Right lung (tissue), 5 donors: Measurements from ENCODE around the gene AKIP1. TPM values are rescaled to one million over a fixed set of nuclear protein-coding genes. Genes with fewer than 3 reads are reported as not detected.
"Not testable (repeated sequence)": the region's sequence is repeated elsewhere in the genome, so short reads cannot be mapped to it uniquely, and the experiment has no call there.

Experiments
- DNase-seq, 2 donors: peaks; one replicate each; pipeline ENCODE4 v3.0.0-alpha.2; 2013
- polyA plus RNA-seq, 5 donors: library from polyadenylated mRNA; unstranded; fragments of 120-200 nt; gene quantifications; one replicate each; pipeline versions ENCODE4 v1.2.1 to v1.2.3, GENCODE V29; 2013; ENCODE audit warnings: inconsistent platforms in 1 of 5, low replicate concordance in 1 of 5; ENCODE audit not compliant: insufficient read length in 5 of 5, insufficient read depth in 1 of 5

Gene AKIP1
- polyA plus RNA-seq, 5 donors: 19.0 to 25.7 (median 23.1) TPM

GRCh38 chr11:8913961-8914660 is 3.1 kb downstream of the AKIP1 start:
- DNase-seq: no peak

- no peak for DNase-seq
These were observed 3.7 kb downstream of the AKIP1 start for GRCh38 chr11:8914661-8915018.

GRCh38 chr11:8917157-8917825 is 6.3 kb downstream of the AKIP1 start:
- DNase-seq: no peak

GRCh38 chr11:8922691-8923090 is 11.7 kb downstream of the AKIP1 start:
- DNase-seq: no peak

GRCh38 chr11:8925711-8926110 is 14.7 kb downstream of the AKIP1 start:
- DNase-seq: no peak

GRCh38 chr11:8926236-8926635 is 15.2 kb downstream of the AKIP1 start:
- no peak for DNase-seq

GRCh38 chr11:8927233-8927632 is 16.2 kb downstream of the AKIP1 start:
- DNase-seq: no peak

- no peak for DNase-seq
These were observed 17.2 kb downstream of the AKIP1 start for GRCh38 chr11:8928205-8928604.

- DNase-seq: no peak
These were observed 18.1 kb downstream of the AKIP1 start for GRCh38 chr11:8928981-8929615.

GRCh38 chr11:8930456-8931175 is 19.6 kb downstream of the AKIP1 start:
- no peak for DNase-seq

- no peak for DNase-seq
These were observed 21.7 kb downstream of the AKIP1 start, which contains the start of gene C11orf16 for GRCh38 chr11:8932564-8933180. Gene C11orf16, minus strand, starts transcription at chr11:8932947. Its CDS starts 639 bp downstream, at chr11:8932308.

GRCh38 chr11:8933931-8934330 is 22.9 kb downstream of the AKIP1 start:
- DNase-seq: no peak

GRCh38 chr11:8934742-8935488 is 23.9 kb downstream of the AKIP1 start:
- DNase-seq: no peak

GRCh38 chr11:8935789-8936188 is 24.8 kb downstream of the AKIP1 start:
- not testable (repeated sequence) for DNase-seq

- no peak for DNase-seq
These were observed 26.2 kb downstream of the AKIP1 start for GRCh38 chr11:8937159-8937558.

- no peak for DNase-seq
These were observed 26.7 kb downstream of the AKIP1 start for GRCh38 chr11:8937659-8938058.

- no peak for DNase-seq
These were observed 30.5 kb downstream of the AKIP1 start for GRCh38 chr11:8941341-8942103.

GRCh38 chr11:8942518-8943066 is 31.6 kb downstream of the AKIP1 start, which contains the start of gene ASCL3:
Gene ASCL3, minus strand, starts transcription at chr11:8943016. Its CDS starts 4,855 bp downstream, at chr11:8938161.
- DNase-seq: no peak

- DNase-seq: no peak
These were observed 36.4 kb downstream of the AKIP1 start for GRCh38 chr11:8947230-8947943.
